GM19025 (cell line): ENCODE results near the gene ACTR1A.
"Not testable (repeated sequence)": the region's sequence is repeated elsewhere in the genome, so short reads cannot be mapped to it uniquely, and the experiment has no call there.

Experiments
- ATAC-seq: cut with Tn5 transposase; IDR thresholded peaks from one replicate; pipeline ENCODE4 v1.9.1; 2021; ENCODE audit warnings: mild to moderate bottlenecking, low read depth, moderate library complexity; ENCODE audit not compliant: unreplicated experiment

ACTR1A gene

DNA sequence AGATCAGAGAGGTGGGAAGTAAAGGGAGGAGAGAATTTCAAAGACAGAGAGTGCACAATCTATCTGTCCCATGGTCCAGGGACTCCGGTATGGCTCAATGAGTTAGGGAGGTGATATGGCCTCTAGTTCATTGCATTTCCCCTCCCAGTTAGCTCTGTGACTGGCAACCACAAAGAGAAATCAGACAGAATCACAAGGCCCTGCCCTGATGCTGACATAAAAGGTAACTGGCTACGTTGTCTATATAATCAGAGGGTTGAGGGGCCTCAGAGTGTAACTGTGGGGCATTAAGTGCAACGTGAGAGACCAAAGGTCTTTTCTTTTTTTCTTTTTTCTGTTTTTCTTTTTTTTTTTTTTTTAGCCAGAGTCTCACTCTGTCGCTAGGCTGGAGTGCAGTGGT lies 43.9 kb downstream of the ACTR1A start:
- no peak for ATAC-seq

DNA sequence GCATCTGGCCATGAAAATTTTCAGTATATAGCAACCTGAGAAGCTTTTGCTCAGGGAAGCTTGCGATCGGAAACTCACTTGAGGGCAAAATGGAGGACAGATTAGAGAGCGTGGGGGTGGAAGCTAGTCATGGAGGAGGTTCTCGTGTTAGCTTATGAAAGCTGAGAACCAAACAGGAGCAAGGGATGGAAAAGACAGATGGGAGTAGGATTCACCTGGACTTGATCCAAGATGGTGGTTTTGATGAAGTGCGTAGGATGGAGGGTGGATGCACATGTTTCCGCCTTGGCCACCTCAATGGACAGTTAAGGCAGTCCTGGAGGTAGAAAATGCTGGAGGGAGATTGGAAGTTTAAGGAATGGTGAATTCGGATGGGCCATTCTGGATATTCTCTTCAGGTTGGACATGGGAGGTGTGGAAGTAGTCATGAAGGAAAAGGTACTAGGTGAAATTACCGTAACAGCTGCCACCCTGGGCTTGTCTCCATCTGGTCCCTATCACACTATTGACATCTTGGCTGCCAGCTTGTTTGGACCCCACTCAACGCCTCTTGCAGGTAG lies 44.8 kb downstream of the ACTR1A start:
- no peak for ATAC-seq

DNA sequence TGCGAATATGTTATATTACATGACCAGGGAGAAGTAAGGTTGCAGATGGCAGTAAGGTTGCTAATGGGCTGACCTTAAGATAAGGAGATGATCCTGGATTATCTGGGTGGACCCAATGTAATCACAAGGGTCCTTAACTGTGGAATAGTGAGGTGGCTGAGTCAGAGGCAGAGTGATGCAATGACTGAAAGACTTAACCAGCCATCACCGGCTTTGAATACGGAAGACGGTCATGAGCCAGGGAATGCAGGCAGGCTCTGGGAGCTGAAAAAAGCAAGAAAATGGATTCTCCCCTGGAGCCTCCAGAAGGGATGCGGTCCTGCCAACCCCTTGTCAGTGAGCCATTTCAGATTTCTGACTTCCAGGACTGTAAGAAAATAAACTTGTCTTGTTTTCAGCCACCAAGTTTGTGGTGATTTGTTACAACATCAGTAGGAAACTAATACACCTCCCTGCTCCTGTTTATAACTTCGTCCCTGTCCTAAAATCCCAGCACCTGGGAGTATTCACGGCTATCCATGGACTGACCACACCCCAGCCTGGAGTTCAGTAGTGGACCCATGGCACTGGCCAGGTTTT lies 46.5 kb downstream of the ACTR1A start:
- ATAC-seq = no peak

DNA sequence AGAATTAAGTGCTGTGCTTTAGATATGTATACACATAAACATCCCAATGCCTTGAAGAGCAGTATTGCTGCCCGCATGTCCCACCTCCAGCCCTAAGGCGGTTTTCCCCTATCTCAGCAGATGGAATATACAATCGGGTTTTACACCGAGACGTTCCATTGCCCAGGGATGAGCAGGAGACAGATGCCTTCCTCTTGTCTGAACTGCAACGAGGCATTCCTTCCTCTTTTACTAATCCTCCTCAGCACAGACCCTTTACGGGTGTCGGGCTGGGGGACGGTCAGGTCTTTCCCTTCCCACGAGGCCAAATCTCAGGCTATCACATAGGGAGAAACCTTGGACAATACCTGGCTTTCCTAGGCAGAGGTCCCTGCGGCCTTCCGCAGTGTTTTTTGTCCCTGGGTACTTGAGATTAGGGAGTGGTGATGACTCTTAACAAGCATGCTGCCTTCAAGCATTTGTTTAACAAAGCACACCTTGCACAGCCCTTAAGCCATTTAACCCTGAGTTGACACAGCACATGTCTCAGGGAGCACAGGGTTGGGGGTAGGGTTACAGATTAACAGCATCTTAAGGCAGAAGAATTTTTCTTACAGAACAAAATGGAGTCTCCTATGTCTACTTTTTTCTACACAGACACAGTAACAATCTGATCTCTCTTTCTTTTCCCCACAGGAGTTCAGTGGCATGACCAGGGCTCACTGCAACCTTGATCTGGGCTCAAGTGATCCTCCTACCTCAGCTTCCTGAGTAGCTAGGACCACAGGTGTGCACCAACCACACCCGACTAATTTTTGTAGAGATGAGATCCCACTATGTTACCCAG lies 47.6 kb downstream of the ACTR1A start:
- ATAC-seq = not testable (repeated sequence)

DNA sequence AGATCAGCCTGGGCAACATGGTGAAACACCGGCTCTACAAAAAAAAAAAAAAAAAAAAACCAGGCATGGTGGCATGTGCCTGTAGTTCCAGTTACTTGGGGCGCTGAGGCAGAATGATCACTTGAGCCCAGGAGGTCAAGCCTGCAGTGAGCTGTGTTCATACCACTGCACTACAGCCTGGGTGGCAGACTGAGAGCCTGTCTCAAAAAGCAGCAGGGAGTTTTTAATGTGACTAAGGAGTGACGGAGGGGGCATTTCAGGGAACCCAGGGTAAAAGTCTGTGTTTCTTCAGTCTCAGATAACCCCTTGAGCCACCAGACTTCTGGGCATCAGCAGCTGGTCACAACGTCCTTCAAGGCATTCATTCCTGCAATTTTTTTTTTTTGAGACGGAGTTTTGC lies 49.0 kb downstream of the ACTR1A start:
- no peak for ATAC-seq

DNA sequence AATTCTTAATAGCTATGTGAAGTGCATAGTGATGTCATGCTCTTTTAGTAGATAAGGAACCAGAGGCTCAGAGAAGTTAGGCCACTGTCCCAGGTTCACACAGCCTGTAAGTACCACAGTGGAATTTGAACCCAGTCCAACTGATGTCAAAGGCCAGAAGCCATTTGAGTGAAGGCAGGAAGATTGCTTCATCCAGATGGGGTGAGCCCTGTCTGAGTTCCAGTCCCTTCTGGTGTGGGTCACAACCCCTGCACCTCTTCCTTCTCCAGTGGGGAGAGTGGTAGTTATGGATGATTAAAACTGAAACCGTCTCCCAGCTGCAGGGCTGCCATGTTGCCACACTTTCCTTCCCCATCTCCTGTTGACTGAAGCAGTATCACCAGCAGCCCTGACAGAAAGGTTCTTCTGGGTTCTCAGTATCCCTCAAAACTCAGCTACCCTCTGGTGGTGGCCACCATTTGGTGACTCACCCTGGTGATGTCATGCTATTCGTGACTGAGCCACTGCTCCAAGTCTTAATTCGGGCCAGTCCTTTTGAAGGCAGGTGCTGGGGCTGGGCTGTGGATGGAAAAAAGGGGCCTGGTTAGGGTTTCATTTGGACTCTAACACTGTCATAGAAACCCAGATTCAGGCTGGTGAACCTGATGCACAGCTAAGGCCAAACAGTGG lies 49.7 kb downstream of the ACTR1A start:
- no peak for ATAC-seq

DNA sequence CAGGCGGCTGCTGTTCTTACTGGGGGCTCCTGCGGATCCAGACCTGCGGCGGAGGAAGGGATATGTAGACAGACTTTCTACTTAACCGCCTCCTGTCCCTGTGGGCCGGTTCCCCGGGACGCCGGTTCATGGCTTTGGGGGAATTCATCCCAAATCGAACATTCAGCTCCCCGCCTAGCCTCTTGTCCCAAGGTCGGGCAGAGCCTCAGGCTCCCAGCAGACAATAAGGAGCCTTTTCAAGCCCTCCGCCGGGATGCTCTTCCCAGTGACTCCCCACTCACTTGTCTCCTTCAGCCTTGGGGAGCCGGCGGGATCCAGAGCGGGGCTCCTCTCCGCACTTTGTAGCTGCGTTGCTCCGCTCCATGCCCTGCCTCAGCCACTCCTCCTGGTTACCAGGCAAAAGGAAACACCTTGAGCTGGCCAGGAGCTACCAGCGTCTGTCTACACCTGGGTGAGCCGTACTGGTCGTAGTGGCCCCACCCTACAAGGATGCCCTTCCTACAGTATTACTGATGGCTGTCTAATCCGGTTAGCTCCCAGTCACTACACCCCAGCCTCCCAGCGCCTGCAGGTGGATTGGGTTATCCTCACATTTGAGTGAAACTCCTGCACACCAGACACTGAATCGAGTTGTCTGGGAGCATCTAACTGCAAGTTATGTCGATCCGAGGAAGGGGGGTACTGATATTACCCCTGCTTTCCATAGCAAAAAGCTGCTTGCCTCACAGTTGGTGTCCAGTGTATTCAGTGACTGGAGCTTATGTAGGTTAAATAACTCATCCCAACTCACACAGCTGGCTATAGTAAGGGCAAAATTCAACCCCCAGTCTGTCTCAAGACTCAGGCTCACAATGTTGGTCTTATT lies 51.2 kb downstream of the ACTR1A start, which contains the start of gene C10orf95:
Gene C10orf95 (minus strand): TSS at position 439 of the 865 bp plus-strand sequence. CDS start 450 bp downstream, outside the sequence.
- ATAC-seq = no peak

DNA sequence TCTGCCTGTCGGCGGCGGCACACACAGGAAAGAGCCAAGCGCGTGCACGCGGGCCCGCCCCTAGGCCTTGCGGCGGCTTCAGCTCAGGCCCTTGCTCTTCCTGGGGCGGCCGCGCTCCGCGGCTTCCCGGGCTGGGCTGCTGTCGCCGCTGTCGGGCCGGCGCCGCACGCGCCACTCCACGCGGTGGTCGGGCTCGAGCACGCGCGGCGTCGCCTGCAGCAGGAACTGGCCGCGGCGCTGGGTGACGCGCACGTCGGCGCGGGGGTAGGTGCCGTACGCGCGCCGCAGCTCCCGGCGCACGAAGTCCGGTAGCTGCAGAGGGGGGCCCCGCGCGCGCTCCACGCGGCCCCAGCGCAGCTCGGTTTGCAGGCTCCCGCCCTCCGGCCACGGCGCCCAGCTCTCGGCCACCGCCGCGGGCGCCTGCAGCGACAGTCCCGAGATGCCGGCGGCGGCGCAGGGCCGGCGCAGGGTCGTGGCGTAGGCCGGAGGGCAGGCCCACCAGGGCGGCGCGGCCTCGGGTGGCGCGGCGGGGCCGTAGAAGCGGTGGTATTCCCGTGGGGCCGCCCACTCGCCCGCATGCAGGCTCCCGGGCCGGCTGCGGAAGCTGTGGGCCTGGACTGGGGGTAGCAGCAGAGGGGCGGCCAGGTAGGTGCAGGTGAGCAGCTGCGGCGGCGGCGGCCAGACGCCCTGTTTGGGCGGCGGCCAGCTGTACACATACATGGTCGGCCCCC lies 52.0 kb downstream of the ACTR1A start:
- ATAC-seq = peak; percentile 82

DNA sequence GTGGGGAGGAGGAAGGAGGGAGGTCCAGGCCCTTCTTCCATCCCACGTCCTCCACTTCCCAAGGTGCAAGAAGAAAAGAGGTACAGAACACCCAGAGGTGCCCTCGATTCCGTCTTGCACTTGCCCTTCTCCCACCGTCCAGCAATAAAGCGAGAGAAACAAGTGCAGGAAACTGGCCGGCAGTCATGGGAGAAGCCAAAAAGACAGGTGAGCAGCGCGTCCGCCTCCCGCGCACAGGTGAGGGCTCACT lies 52.5 kb downstream of the ACTR1A start:
- peak; percentile 3 for ATAC-seq

DNA sequence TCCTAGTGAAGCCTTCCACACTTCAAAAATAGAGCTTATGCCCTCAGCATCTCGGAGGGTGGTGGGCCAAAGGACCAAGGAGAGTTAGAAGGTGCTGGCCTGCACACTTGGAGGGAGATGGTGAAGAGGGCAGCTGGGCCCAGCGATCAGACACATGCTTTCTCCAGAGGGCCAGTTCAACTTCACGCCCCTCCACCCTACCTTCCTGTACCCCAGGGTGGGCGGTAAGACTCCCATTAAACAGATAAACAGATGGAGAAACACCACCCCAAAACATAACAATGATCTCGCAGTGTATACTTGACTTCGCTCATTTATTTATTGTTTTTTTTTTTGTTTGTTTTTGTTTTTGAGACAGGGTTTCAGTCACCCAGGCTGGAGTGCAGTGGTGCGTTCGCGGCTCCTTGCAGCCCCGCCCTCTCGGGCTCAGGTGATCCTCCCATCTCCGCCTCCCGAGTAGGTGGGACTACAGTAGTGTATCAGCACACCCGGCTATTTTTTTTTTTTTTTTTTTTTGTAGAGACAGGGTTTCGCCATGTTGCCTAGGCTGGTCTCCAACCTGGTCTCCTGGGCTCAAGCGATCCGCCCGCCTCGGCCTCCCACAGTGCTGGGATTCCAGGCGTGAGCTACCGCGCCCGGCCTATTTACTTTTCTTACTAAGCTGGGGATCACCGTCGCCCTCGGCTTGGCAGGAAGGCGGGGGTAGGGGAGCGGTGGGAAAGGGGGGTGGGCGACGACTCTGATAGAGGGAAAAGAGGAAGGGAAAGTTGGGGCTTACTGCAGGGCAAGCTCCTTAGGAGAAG lies 53.0 kb downstream of the ACTR1A start:
- ATAC-seq = peak; percentile 33

DNA sequence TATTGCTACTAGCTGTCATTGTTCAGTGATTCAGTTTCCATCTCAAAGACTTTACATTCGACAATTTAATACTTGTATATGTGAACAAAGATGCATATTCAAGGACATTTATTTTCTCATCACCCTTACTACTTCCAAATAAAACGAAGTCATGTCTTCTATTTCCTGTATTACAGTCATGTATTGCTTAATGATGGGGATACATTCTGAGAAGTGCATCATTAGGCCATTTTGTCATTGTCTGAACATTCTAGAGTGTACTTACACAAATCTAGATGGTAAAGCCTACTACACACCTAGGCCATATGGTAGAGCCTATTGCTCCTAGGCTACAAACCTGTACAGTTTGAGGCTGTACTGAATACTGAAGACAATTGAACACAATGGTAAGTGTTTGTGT lies 57.7 kb downstream of the ACTR1A start:
- ATAC-seq = no peak

DNA sequence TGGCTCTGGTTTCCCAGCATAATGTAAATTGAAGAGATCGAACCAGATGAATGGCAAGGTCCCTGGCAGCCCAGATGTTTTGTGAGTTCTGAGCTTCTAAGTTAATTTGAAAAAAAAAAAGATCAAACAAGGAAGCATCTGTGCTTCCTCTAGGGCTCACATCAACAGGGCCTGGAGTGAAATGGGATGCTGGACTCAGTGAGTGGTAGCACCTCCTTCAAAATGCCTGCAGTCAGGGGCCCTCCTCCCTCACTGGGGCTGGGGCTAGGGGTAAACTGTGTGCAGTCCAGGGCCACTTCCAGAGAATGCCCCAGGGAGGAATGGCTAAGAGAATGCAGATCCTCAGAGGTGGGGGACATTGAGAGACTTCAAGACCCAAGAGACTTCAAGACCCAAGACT lies 64.1 kb downstream of the ACTR1A start:
- ATAC-seq = no peak

DNA sequence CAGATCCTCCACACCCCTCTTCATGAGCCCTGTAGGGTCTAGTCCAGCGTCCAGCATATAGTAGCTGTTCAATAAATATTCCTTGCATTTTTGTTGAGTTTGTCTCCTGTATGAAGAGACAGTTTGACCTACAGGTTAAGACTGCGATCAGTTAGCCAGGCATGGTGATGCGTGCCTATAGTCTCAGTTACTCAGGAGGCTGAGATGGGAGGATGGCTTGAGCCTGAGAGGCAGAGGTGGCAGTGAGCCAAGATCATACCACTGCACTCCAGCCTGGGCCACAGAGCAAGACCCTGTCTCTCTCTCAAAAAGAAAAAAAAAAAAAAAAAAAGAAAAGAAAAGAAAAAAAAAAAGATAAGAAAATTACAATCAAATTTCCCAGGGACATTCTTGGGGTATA lies 65.0 kb downstream of the ACTR1A start:
- ATAC-seq = no peak

DNA sequence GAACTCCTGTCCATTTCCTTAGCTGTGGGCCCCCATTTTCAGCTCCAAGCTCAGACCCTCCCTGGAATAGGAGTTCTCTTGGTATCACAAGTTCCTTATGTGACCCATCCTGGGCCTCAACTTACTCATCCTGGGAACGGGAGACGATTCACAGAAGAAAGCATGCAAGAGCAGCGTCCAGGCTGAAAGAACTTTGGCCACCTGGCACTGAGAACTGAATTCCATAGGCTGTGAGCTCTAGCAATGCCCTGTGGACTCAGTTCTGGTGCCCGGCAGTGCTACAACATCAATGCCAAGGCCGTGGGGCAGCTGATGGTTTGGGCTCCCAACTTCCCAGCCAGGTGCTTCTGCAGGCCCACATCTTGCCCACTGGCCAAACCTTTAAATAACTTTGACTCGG lies 66.2 kb downstream of the ACTR1A start:
- no peak for ATAC-seq

DNA sequence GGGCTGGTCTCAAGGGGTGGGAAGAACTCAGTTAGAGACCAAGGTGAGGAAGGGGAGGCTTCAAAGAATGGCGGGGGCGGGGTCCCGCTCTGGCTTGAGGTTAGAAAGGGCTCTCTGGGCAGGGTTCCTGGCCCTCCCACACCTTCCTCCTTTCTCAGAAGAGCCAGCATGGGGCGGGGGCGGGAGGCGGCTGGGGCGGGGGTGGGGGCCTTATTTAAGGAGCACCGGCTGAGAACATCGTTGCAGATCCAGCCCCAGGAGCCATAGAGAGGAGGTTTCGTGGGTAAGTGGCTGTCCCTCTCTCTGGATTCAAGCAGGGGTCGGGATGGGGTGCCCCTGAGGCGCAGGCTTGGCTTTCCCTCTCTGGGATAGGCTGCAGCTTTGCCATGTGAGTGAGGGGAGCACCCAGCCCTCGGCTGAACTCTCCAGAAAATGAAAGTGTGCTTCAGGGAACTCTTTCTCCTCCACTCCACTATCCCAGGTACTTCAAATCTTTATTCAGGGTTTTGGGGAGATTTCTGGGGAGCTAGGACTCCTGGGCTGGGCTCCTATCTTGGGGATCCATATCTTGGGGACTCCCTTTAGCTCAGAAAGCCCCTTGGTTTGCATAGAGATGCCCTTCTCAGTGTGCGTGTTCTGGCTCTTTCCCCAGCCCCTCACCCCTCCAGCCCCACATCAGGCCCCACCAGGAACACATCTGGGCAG lies 66.8 kb downstream of the ACTR1A start:
- no peak for ATAC-seq

DNA sequence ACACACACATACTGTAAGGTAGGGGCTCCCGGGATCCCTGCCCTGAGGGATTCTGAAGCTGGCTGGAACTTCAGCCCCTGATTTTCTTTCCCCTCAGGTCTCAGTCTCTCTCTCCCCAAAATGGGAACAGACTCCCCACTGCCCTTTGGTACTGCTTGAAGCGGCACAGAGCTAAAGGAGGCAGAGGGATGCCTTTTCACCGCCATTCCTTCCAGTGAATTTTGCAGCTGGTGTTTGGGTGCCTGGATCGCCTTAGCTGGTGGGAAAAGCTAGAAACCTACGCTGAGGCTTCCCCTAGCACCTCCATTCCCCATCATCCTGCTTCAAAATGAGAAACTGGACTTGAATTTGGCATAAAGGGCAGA lies 67.4 kb downstream of the ACTR1A start:
- no peak for ATAC-seq

DNA sequence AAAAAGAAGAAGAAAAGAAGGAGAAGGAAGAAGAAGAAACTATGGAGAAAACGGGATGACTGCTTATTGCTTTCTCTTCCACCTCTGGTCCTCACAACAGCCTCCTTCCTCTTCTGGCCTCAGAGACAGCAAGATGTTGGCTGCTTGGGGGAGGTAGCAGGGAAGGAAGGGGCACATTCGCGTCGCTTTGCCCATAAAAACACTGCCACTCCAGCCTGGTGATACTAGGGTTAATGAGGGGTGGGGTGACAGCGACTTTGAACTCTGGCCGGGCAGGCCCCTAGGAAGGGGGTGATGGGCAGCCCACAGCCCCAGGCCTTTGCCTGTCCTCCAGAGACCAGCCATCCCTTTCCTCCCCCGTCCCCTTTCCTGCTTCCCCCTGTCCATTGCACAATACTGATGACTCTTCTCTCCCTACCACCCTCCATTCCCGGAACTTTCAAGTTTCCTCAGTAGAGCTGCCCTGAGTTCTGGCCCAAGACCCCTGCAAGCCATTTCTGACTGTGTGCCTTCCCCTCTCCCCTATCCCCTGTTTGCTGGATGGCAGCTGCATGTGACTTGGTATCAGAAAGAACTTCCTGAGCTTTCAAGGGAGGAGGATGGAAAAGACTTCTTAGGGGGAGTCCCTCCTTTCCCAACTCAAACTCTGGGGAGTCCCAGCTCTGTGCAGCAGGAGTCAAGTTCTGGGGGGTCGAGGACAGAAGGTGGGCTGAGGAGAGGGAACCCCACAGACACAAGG lies 67.9 kb downstream of the ACTR1A start:
- ATAC-seq = no peak

DNA sequence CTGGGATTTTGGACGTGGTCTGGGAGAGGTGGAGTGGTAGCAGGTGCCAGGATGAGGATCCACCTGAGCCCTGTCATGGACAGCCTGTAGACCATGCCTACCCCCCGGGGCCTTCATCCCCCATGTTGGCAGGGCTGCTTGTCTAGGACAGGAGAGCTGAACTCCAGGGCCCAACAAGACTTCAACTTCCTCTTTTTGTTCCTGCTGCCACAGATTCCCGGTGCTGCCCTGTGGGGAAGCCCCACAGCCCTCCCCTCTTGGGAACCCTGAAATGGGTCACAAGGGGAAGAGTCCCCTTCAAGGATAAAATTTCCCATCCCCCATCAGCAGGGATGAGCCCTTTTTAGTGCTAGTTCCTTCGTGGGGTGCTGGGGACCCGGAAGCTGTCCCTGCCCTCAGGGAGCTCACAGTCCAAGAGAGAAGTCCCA lies 68.9 kb downstream of the ACTR1A start:
- no peak for ATAC-seq
